Stimulated activated CD8-positive, alpha-beta memory T cell treated with anti-CD3 and anti-CD28 coated beads, Interleukin-2, amount 100 ng/mL, for 1 hour (primary cell): ENCODE measurements around the gene SERPINB12.

Experiments used
- DNase-seq, 2 donors: peaks; one replicate each; pipeline ENCODE4 v3.0.0-alpha.2; 2020; ENCODE audit warnings: low read depth in 2 of 2

Gene SERPINB12

DNA sequence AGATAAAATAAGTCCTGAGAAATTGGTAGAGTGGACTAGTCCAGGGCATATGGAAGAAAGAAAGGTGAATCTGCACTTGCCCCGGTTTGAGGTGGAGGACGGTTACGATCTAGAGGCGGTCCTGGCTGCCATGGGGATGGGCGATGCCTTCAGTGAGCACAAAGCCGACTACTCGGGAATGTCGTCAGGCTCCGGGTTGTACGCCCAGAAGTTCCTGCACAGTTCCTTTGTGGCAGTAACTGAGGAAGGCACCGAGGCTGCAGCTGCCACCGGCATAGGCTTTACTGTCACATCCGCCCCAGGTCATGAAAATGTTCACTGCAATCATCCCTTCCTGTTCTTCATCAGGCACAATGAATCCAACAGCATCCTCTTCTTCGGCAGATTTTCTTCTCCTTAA lies 54.8 kb downstream of the SERPINB12 start:
- no peak for DNase-seq

DNA sequence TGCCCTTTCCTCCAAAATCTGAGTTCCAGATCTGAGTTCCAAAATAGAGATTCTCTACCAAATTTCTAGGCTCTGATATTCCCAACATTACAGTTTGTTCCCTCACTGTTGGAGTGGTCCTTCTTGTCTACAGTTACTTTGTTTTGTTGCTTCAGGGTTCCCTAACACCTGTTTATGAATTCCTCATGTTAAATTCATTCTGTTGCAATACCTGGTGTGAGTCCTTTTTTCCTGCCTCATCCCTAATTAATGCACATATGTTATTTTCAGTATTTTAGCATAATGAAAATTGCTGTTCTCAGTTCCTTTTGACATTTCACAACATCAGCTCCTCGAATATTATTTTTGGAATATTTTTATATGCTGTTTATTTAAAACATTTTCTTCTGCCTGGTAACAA lies 61.2 kb downstream of the SERPINB12 start:
- no peak for DNase-seq

- no peak for DNase-seq
These were observed 61.6 kb downstream of the SERPINB12 start for GRCh38 chr18:63603772-63604171.

DNA sequence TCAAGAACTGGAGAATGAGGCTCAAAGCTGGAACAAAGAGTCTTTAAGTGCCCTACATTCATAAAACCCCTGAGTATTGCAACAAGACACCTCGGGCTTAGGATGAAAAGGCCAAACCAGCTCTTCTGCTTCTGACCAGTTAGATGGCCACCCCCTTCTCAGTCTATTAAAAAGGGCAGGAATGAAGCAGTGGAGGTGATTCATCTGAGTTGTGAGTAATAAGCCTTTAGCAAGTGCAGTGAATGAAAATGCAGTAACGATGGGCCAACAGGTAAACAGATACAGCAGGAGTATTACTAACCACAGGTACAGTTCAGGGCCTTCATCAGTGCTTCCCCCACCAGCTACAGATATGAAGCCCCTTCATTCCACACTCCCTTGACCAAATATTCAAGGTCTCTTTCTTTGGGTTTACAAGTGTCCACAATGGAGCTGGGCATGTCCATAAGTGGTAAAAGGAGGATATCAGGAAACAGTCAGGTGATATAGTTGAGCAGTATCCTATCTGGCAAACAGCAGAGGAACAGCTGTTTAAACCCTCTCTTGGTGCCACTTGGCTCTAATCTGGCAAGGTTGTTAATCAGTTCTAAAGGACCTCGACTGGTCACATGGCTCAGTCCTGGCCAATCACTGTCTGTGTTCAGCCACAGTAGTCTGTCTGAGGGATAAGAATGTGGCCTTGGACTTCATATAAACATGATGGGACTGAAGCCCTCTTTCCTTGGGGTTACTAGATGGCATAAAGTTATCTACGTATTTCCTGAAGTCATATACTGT lies 62.8 kb downstream of the SERPINB12 start:
- DNase-seq = no peak

GRCh38 chr18:63606526-63606925 lies 64.4 kb downstream of the SERPINB12 start:
- DNase-seq = no peak

- no peak for DNase-seq
These were observed 71.3 kb downstream of the SERPINB12 start for GRCh38 chr18:63613420-63613819.

GRCh38 chr18:63617049-63617914 lies 75.1 kb downstream of the SERPINB12 start:
- no peak for DNase-seq

DNA sequence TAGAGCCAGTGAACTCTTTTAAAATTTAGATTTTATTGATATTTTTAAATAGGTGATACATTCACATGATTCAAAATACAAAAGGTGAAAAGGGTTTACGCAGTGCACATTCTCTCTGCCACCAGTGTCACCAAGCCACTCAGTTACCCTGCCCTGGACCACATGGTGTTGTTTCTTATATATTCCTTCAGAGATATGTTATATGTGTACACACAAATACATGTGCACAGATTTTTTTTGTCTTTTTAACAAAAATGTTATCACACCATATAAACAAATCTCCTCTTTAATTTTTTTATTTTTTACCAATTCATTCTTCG lies 75.7 kb downstream of the SERPINB12 start:
- DNase-seq = no peak
